Kidney glomerular epithelial cell (primary cell): Measurements from ENCODE around the gene DNAJC9.

Experiments
- DNase-seq: peaks from one replicate; lab custom pipeline; 2025; lab: John Stamatoyannopoulos, UW

DNAJC9 gene

DNA sequence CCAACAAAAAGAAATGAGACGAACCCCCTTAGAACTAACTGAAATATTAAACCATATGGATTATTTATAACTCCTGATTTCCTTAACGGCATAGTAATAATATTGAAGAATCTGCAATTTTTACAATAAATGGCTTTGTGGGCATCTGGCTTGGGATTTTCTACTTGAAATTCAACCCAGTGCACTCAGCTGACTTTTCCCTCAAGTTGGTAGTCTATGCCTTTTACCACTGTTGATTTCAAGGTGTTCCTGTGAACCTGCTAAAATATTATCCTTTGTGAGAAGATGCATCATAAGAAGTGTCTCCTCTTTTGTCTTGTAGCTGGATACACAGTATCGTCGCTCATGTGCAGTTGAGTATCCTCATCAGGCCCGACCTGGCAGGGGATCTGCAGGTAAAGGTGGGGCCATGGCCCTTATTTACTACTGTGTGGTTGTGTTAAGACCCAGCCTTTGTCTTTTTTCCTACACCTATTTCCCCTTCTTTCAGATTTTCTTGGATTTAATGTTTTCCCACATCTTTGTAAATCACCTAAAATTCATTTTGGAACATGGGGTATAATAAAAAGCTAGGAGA is 8.0 kb downstream of the DNAJC9 start:
- DNase-seq = no peak

DNA sequence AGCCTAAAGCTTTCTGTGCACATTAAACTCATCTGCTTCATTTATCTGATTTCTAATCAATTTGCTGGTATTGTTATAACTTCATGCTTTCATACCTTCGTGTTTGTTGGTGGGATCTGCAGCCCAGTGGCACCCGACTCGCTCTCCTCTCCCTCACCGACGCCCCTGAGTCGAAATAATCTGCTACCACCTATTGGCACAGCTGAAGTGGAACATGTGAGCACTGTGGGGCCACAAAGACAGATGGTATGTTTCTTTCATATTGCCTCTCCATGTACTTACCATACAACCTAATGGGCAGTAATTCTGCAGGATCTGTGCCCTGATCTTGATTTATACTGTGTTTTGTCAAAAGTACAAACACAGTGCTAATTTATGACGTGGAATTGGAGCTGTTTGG is 12.4 kb downstream of the DNAJC9 start:
- DNase-seq = no peak

- no peak for DNase-seq
These were observed 13.2 kb downstream of the DNAJC9 start for GRCh38 chr10:73233883-73234282.

DNA sequence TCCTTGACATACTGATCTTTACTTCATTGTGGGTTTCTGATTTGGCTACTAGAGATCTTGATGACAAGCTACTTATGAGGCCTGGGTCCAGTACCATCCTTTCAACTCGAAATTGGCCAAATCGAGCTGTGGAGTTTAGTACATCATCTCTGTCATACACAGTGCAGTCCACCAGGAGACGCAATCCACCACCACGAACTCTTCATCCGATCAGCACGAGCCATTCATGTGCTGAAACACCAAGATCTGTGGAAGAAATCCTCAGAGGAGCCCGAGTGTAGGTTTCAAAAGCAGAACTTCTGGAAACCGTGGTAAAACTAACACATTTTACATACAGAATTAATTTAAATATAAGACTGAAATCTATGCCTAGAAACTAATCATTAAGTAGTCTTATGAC is 14.2 kb downstream of the DNAJC9 start:
- DNase-seq = no peak

- DNase-seq = no peak
These were observed 17.5 kb downstream of the DNAJC9 start for GRCh38 chr10:73229567-73229966.

DNA sequence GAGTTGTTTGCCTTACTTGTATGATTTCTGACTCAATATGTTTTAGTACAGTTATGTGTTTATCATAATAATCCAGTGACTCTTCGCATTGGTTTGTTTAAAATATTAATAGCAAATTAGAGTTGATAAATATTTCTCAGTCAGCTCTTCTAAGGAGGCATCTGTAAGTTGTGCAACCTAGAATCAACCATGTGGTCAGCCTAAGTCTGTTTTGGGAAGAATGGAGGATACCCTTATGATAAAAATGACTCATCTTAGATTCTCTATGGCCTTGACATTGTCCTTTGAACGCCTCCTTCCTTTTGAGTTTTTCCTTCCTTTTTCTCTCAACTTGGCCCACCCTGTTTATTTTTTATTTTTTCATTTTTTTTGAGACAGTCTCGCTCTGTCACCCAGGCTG is 18.8 kb downstream of the DNAJC9 start:
- DNase-seq = no peak

- DNase-seq = no peak
These were observed 20.4 kb downstream of the DNAJC9 start for GRCh38 chr10:73226663-73227062.

DNA sequence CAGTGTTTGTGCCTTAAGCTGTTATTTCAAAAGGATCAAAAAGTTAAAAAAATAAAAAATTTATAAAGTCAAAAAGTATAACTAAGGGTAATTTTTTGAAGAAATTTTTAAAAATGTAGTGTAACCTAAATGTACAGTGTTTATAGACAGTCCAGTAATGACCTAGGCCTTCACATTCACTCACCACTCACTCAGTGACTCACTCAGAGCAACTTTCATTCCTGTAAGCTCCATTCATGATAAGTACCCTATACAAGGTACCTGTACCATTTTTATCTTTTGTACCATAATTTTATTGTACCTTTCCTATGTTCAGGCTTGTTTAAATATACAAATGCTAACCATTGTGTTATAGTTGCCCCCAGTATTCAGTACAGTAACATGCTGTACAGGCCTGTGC is 21.5 kb downstream of the DNAJC9 start:
- no peak for DNase-seq

DNA sequence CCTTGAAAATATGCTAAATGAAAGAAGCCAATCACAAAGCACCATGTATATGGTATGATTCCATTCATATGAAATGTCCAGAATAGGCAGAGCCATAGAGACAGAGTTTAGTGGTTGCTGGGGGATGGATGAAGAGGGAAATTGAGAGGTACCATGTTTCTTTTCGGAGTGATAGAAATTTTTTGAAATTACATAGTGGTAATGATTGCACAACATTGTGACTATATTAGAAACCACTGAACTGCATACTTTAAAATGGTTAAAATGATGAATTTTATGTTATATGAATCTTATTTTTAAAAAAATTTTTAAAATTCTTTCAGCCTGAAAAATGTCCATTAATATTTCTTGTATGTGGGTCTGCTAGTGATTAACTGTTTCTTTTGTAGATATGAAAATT is 26.1 kb downstream of the DNAJC9 start:
- no peak for DNase-seq

GRCh38 chr10:73219384-73219783 is 27.7 kb downstream of the DNAJC9 start:
- DNase-seq = no peak

GRCh38 chr10:73218431-73219191 is 28.4 kb downstream of the DNAJC9 start:
- DNase-seq = no peak

DNA sequence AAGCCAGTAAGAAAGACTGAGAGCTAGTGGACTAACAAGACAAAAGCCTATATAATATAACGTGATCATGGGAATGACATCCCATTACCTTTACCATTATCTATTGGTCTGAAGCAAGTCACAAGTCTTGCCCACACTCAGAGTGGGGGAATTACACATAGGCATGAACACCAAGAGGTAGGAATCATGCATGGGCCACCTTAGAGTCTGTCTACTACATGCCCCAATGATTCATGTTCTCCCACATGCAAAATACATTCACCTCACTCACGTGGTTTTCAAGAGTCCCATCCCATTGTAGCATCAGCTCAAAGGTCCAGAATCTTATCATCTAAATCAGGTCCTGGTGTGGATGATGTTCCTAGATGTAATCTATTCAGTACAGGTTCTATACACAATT is 29.4 kb downstream of the DNAJC9 start:
- DNase-seq = no peak

DNA sequence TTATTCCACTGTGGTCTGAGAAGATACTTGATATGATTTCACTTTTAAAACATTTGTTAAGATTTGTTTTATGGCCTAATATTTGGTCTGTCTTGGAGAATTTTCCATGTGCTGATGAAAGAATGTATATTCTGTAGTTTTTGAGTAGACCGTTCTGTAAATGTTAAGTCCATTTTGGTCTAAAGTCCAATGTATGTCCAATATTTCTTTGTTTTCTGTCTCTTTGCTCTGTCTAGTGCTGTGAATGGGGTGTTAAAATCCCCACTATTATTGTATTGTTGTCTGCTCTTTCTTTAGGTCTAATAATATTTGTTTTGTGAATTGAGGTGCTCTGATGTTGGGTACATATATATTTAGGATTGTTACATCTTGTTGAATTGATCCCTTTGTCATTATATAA is 31.3 kb downstream of the DNAJC9 start:
- no peak for DNase-seq

DNA sequence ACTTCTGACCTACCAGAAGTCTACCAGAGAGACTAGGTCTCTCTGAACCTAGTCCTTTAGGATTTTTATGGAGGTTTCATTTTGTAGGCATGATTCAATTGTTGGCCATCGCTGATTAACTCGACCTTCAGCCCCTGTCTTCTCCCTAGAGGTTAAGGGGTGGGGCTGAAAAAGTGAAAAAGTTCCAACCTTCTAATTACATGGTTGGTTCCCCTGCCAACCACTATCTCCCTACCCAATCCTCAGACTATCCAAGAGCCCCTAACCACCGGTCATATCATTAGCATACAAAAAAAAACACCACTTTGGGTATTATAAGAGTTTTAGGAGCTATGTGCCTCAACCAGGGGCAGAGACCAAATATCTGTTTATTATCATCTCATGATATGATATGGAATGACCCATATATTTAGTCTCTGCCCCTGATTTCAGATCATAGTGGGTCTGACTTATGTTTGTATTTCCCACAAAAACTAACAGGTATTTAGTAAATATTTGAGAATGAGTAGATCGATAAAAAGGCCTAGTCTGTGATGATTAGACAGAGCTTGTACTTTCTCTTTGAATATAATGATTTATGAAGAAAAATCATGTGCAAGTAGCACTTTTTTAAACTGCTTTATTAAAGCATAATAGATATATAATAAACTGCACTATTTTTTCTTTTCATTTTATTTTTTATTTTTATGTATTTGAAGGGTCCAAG is 35.8 kb downstream of the DNAJC9 start:
- no peak for DNase-seq

DNA sequence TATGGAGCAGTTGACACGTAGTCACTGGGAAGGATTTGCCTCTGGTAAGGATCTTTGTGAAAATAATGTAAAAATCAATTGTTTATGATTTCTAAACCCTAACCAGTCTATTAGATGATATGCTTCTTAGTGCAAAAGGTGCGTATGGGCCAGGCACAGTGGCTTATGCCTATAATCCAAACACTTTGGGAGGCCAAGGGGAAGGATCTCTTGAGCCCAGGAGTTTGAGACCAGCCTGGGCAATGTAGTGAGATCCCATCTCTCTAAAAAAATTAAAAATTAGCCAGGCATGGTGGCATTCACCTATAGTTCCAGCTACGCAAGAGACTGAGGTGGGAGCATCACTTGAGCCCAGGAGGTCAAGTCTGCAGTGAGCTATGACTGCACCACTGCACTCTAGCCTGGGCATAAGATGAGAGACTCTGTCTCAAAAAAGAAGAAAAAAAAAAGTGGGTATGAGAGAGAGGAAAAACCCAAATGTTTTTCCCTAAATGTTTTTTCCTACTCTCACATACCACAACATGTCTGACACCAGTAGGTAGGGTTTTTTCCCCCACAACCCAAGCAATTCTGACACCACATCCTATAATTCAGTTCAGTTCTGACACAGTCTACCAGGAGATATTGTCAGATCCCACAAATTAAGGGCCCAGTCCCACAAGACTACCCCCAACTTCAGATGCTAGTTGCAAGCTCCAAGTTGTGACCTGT is 36.5 kb downstream of the DNAJC9 start:
- DNase-seq = no peak

GRCh38 chr10:73209705-73210104 is 37.4 kb downstream of the DNAJC9 start:
- peak; percentile 12 for DNase-seq

- DNase-seq = no peak
These were observed 39.2 kb downstream of the DNAJC9 start for GRCh38 chr10:73207883-73208282.

DNA sequence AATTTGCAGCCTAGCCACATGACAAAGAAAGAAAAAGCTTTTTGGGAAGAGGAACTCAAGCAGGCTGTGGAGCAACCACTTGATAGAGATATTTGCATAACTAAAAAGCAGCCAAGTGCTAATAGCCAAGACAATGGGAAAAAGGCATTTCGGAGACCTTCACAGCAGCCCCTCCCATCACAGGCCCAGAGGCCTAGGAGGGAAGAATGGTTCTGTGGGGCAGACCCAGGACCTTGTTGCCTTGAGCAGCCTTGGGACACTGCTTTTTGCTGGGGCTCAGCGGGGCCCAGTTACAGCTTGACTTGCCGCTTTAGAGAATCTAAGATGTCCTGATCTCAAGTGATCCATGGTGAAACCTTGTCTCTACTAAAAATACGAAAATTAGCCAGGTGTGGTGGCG is 40.7 kb downstream of the DNAJC9 start:
- DNase-seq = no peak

GRCh38 chr10:73205890-73206289 is 41.2 kb downstream of the DNAJC9 start:
- DNase-seq = no peak

DNA sequence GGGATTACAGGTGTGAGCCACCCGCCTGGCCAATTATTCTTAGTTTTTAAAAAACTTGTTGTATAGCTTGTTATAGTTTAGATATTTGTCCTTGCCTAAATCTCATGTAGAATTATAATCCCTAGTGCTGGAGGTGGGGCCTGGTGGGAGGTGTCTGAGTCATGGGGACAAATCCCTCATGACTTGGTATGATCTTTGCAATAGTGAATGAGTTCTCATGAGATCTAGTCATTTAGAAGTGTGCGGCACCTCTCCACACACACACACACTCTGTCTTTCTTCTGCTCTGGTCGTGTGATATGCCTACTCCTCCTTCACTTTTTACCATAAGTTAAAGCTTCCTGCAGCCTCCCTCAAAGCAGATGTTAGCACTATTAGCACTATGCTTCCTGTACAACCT is 42.0 kb downstream of the DNAJC9 start:
- no peak for DNase-seq
